C1 segment of cervical spinal cord (tissue), 14 donors: Measurements from ENCODE around the gene IGFL4.

Experiments used
- DNase-seq, 14 donors: peaks; one replicate each; lab custom pipeline; 2025; lab: John Stamatoyannopoulos, UW

IGFL4 gene

DNA sequence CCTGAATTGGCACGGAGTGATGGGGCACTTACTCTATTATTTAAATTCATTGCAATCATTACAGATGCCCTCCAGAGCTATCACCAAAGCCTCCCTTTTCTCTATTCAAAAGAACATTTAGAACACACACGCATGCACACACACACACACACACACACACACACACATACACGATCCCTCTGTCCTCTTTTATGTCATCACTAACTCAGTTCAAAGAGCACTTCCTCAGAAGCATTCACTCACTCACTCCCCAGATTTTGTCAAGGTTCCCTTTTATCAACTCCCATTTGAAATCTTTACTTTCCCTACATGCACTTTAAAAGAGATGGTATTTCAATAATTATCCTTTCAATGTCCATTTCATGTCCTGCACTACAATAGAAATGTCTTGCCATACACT, 22.4 kb upstream of the IGFL4 start:
- no peak for DNase-seq

GRCh38 chr19:46060012-46060411, 19.2 kb upstream of the IGFL4 start:
- no peak for DNase-seq

- no peak for DNase-seq
Measured at GRCh38 chr19:46058778-46059177, 18.0 kb upstream of the IGFL4 start.

DNA sequence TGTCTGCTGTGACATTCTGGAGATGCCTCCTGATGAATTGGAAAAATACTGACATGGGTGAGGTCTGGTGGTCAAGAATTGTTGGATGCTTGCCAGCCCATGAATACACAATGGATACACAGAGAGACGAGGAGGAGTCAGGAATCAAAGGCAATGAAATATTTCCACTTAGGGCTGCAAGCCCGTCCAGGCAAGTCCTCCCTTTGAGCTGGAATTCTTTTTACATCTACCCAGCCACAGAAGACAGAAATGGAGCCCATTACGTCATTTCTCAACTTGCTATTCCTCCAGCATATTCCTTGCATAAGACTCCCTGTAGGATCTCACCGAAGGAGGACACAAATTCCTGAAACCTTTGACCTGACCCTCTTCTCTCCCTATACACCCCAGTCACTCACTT, 15.7 kb upstream of the IGFL4 start:
- DNase-seq = no peak

GRCh38 chr19:46052896-46053295, 12.1 kb upstream of the IGFL4 start:
- DNase-seq = no peak

DNA sequence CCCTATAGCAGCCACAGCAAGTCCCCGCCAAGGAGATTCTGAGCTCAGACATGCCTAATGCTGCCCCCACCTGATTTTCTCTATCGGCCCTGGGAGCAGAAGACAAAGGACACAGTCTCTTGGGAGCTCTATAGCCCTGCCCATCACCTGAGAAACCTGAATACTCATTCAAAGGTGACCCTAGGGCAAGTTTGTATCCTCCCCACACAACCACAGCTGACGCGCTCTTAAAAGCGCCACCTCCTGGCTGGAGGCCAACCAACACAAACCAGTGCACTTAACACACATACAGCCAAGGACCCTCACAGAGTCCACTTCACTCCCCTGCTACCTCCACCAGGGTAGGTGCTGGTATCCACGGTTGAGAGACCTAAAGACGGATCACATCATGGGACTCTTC, 8.8 kb upstream of the IGFL4 start:
- DNase-seq = no peak

GRCh38 chr19:46043519-46043918, 2.7 kb upstream of the IGFL4 start:
- no peak for DNase-seq

DNA sequence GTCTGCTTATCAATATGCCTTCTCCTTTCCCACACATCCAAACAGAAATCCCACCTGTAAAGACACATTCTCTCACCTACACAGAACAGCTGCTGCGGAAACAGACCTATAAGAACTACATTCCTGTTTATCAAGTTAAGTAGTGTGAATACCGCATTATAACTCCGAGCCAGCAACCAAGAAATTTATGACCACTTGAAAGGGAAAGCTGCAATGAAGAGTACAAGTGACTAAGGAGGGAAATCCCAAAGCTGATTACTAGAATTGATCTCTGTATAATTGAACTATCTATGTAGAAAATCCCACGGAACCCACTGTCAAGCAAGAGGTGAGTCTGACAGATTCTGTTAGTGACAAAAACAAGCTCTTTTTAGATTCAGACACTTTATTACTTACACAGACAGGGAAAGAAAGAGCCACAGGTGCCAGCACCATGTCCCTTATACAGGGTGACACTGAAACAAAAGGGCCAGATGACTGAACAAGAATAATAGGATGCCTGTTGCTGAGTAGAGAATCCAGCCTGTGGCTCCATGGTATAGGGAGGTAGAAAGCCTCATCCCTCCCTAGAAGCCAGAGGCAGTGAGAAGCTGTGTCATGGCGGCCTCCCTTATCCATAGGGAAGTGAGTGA, 1.6 kb upstream of the IGFL4 start:
- DNase-seq = no peak

DNA sequence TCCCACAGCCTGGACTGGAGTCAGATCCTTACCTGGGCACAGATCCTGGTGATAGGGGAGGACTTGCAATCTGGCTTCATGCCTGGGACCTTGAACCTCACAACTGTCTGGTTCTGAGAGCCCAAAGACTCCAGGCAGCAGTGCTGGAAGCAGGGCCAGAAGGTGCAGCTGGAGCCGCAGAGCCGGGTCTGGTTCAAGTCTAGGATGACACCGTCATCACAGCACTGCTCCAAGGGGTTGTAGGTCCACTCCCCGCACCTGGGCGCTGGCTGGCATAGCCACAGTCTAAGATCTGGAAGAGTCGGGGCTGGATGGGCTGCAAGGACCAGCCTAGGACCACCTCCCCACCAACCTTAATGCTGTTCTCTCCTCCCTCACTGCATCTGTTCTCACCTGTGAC, 677 bp downstream of the IGFL4 start:
- DNase-seq = no peak

DNA sequence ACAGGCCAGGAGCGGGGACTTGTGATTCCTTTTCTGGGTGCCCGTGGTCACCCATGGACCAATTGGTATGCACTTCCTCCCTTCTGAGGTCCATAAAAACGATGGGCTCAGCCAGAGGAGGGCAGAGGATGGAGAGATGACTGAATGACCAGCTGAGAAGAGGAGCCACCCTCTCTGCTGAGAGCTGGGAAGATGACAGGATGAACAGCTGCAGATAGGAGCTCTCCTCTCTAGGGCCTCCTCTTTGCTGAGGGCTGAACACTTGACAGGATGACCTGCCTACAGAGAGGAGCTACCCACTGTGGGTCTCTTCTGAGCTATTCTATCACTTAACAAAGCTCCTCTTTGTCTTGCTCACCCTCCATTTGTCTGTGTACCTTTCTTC, 4.1 kb downstream of the IGFL4 start:
- DNase-seq = no peak

DNA sequence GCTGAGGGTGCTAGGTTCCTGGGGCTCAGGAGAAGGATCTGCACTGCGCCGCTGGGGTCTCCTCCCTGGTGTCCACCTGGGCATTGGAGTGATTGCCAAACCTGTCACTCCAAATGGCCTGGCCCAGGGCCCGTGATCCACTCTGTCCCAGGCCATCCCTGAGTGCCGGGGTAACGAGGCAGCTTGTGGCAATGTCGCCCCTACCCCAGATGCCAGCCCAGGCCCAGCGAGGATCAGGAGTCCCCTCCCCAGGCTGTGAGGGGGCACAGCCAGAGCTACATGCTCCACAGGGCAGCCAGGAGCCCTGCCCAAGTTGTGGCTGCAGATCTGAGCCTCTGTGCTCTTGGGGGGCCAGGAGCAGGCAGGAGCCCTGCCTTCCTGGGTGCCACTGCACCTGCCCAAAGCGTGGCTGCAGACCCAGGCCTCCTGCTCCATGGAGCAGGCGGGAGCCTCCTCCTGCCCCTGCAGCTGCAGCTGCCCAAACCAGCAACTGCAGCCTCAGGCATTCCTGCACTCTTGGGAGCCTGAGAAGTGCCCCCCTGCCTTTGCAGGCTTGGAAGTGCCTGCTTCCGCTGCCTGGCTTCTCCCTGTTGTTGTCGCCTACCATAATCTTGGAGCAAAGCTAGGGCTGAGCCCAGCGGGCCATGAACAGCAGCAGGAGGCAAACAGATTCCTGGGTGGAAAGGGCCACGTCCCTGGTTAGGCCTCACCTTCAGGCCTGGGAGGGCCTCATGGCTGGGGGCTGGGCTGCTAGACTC, 4.6 kb downstream of the IGFL4 start:
- DNase-seq = no peak

DNA sequence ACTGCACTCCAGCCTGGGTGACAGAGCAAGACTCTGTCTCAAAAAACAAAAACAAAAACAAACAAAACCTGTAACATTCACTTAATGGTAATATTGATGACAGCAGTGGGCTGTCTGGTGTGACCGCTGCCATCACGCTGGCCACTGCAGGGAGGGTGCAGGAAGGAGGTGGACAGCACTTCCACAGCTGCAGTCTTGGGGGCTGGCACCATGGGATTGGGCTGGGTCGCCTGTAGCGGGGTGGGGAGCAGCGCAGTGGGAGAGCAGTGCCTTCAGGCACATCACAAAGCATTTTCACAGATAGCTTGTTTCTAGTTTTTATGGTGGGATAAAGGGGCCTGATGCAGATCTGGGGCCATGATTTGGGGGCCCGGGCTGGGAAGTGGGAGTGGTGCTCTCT, 5.3 kb downstream of the IGFL4 start:
- DNase-seq = no peak

DNA sequence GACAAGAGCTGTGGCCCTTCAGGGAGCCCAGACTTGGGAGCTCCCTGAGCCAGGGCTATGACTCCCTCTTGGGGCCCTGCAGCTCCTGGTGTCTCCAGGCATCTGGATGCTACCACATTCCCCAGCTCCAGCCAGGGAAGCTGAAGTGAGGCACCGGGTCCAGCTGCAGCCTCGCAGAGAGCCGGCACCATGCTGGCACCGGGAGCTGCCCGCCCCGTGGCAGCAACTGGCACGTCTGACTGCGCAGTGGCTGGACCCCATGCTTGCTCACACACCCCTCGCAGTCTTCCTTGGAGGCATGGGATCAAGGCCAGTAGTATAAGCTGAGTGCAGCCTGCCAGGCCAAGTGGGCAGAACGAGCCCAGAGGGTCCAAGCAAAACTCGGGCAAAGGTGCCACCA, 7.4 kb downstream of the IGFL4 start:
- DNase-seq = no peak

DNA sequence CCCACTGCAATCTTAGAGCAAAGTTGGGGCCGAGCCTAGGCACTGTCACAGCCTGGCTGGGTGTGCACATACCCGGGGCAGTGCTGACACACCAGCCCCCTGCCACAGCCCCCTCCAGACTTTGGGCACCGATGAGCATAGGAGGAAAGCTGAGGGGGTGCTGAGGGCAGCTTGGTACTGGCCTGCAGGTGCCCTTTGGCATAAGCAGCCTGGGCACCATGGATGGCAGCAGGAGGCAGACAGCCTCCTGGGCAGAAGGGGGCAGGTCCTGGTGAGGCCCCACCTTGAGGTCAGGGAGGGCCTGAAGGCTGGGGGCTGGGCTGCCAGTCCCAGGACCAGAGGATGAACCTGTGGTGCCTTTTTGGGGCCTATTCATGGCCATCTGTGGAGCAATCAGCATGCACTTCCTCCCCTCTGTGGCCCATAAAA, 8.2 kb downstream of the IGFL4 start:
- no peak for DNase-seq

DNA sequence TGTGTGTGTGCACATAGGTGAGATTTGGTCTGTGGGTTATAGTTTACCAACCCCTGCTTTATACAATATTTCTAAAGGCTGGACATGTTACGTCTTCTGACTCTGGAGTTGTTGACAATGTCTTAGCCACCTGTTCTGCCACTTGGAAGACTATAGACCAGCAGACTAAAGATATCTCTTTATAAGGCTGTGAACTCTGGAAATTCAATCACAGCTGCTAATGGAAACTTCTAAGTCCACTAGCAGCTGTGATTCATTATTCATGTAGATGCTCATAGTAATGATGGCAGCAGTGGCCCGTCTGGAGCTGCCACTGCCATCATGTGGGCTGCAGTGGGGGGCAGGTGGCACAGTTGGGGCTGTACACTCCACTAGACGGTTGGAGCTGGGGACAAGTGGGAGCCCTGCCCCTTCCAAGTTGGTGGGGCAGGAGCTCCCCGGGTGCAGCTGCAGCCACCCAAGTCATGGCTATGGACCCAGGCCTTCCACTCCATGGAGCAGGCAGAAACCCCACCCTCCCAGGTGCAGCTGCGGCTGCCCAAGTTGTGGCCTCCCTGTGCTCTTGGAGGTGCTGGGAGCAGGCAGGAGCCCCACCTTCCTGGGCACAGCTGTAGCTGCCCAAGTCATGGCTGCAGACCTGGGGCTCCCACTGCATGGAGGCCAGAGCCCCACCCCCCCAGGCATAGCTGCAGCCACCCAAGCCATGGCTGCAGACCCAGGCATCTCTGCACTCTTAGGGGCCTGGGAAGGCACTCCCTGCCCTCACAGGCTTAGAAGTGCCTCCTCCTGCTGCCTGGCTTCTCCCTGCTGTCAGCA, 8.8 kb downstream of the IGFL4 start:
- DNase-seq = no peak

DNA sequence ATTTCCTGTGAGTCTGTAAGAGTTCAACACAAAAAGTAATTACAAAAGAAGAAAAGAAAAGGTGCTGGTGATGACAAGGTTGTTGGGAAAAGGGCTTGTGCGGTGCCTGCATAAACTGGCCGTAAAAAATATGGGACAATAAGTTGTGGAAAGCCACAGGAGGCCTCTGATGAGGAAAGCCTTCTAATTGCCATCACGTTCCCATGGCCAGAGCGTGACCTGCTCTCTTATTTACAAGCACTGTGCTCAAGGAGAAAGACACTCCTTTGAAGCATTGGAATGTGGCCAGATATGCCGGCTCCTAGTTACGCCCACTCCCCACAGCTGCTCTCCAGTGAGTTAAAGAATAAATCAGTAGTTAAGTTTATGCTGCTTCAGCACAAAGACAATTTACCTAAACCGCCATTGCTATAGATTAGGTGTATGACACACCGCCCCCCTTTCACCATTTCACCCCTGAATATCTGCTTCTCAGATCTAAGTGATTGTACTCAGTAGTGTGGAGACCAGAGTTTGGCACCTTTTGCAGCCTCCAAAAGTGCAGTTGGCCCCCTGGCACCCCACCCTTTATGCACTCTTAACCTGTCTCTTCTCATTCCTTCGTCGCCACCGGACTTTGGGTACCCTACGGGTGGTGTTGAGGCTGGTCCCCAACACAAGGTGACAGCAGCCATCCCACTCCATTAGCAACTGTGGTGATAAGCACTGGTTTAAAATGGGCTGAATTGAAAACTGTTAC, 9.8 kb downstream of the IGFL4 start:
- no peak for DNase-seq

DNA sequence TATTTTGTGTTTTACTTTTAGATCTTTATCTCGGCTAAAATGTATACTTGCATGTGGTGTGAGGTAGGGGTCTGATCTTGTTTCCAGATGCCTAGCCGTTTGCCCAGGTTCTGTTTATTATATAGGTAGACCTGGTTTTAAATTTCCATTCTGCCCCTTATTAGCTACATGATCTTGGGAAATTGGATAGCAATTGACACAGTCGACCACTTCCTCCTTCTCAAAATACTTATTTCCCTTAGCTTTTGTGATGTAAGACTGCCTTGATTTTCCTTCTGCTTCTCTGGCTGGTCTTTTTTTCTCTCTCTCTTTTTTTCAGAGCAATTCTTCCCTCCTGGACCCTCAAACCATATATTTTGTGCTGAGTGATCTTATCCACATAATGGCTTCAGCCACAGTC, 15.0 kb downstream of the IGFL4 start:
- no peak for DNase-seq

DNA sequence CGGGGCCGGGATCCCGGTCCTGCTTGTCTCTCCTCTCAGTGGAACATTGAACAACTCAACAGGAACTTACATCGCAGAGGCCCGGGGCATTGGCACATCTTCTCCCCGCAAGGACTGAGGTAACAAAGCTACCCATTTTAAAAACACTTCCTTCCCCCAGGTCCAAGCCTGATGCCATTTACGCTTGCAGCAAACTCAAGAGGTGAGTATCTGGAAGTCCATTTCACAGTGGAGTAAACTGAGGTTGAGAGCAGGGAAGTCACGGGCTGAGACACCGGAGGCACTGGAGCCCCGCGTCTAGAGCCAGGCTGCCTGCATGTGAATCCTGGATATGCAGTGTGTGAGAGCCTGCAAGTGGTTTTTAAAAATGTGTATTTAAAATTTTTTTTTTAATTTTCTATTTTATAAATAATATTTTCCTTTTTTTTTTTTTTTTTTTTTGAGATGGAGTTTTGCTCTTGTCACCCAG, 17.5 kb downstream of the IGFL4 start:
- no peak for DNase-seq

DNA sequence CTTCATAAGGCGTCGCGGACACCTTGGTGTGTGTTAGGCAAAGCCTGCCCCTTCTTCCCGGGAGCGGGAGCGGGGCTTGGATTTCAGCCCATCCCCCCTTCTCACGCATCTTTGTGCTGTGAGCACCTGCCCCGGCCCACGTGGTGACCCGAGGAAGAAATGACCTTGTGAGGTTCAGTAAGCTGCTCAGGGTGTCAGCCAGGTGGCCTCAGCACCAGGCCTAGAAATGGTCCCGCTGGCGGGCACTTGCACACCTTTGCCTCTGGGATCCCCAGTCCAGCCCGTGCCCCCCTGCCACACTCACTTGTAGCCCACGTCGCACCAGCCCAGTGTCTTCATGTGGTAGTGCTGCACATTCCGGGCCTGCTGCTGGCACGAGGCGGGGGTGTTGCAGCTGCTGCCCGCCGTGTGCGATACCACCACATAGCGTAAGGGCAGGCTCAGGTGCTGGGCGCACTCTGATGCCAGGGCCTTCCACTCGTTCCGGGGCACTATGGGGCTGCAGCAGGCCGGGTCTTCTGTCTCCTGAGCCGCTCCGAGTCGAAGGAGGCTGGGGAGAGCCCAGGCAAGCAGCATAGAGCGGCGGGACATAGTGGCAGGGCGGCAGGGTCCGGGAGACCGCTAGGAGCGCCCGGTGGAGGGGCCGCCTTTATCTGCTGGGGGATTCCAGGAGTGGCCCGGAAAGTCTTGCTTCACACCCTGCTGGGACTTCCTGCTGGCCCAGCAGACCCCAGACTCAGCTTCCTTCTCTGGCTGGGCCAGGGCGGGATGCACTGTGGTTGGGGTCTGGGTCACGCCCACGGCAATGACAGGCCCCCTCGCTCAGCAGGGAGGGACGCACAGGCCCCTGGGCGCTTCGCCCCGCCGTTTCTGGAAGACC, 18.1 kb downstream of the IGFL4 start, which contains the start of gene PGLYRP1:
Gene PGLYRP1 (minus strand): TSS at position 623 of the 880 bp plus-strand sequence. CDS start 32 bp downstream, at position 591.
- DNase-seq = no peak

- DNase-seq = no peak
Measured at GRCh38 chr19:46022061-46022430, 18.8 kb downstream of the IGFL4 start.

DNA sequence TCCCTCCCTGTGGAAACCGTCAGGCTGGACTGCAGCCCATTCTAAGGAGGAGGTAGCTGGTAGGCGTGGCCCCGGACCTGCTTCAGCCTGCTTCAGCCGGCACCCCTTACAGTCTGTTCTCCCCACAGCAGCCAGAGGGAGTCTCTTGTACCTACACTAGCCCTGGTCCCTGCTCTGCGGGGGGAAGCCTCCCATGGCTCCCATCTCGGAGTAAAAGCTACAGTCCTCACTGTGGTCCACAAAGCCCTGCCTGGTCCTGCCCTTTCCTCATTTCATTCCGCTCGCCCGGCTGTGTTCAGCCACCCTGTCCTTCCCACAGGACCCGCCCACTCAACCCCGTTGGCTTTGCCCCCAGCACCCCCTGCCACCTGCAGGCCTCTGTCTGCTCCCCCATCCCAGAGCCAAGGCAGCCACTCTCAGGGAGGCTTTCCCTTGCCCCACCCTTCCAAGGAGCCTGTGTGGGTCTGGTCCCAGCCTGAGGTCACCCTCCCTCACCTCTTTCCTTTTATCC, 19.2 kb downstream of the IGFL4 start:
- DNase-seq = no peak
